ENCODE results near the gene GBA3.

GBA3 gene

DNA sequence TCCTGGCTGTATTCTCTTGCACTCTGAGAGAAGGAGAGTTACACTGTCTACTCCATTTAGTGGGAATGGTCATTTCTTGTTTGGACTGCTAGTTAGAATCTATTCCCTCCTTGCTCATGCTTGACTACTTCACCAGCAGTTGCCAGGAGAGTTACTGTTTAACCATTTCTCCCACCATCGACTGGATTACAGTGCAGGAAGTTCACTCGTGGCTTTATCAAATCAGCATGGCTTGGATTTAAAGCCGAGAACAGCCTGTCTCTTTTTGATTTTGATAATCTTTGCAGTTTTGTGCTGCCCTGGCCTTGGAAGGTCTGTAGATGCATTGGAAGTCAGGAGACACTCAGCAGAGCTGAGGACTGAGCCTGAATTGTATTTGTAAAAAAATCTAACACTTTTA, 3.2 kb downstream of the GBA3 start:
- no peak for DNase-seq (ENCODE audit: low read depth)

DNA sequence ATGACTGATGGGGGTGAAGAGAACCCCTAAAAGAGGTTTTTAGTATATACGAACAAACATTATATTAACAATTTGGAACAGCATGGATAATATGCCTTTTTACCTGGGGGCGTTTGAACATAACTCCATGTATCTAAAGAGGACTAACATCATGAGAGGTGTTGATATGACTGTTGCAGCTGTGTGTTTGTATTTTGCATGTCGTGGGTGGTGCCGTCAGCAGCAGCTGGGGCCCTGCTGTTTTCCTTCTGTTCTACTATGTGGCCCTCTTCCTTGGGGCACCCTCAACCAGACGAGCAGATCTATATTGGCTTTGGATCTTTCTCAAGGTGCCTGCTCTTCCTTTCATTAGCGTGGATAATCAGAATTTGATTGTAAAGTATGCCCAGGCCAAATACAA, 11.2 kb downstream of the GBA3 start:
- no peak for DNase-seq (ENCODE audit: low read depth)

DNA sequence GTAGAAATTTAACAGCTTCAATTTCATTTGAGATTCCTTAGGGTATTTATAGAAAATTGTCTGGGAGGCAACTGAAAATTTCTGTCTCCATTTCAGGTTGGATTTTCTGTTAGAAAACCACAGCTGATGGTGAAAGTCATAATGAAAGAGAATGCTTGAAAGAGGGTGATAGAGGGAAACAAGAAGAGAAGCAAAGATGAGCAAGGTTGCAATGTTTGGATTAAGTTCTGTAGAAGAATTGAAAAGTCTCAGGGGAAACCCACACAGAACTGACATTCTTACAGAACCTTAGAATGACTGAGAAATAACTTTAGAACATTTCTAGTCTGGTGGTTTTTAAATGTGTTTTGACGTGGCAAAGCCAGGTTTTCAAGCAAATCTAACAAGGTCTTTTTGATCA, 14.7 kb downstream of the GBA3 start:
- no peak for DNase-seq (ENCODE audit: low read depth)

DNA sequence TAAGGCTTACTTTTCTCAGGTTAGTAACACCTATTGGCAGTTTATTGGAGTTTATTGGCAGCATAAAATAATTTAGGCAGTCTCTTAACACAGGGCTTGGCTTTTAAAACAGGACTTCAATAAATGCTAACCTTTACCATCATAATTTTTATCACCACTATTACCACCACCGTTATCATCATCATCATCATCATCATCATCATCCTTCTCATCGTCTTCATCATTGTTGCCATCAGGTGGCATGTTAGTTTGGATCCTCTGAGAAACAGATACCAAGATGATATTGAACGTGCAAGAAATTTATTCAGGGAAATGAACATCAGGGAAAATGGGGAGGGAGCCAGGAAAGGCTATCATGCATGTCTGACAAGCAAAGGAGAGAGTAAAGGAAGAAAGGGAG, 16.2 kb downstream of the GBA3 start:
- DNase-seq (ENCODE audit: low read depth) = no peak

DNA sequence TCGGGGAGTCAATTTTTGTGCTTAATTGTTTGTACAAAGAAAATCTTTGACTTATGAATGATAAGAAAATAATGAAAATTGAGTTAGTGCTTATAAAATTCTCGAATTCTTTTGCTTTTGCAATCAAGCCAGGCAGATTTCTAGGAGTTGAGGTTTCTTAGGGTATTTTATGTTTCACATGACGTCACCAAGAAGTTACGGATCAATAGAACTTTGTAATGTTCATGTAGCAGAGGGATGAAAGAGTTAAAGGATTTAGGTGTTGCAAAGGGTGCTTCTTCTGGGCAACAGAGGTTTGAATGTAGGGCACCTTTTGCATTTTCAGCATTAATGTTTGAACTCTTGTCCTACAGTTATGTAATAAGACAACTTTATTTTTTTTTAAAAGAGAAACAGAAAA, 19.4 kb downstream of the GBA3 start:
- DNase-seq (ENCODE audit: low read depth) = no peak

DNA sequence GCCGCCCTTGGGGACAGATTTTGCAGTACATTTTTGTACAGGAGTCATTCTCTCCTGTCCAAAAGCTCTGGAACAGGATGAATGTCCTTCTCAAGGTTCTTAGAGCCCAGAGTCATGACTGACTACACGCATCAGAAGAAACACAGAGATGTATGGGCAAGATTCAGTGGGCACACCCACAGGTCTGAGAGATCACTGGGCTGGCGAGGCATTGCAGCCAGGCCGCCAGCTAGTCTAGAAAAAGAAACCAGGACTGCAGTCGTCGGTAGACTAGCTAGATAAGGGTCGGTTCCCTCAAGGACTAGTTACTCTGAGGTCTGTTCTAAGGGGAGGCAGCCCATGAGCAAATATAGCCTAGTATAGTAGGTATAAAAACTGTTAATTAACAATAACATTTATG, 19.8 kb downstream of the GBA3 start:
- DNase-seq (ENCODE audit: low read depth) = no peak

DNA sequence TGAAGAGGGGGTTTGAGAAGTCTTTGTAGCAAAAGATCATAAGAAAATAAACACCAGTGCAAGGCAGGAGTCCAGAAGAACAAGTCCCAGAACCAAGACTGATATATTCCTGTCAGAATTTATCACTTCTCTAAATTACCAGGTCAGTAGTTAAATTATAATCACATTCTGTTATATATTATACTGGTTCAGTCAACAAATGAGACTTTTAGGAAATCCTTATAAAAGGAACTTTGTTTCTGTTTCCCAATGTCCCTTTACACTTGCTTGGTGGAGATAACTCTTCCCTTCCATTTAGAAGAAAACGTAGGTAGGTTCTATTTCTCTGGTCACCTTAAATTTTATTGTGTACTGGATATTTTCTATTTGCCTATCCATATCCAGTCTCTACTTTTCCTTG, 21.1 kb downstream of the GBA3 start:
- DNase-seq (ENCODE audit: low read depth) = no peak

DNA sequence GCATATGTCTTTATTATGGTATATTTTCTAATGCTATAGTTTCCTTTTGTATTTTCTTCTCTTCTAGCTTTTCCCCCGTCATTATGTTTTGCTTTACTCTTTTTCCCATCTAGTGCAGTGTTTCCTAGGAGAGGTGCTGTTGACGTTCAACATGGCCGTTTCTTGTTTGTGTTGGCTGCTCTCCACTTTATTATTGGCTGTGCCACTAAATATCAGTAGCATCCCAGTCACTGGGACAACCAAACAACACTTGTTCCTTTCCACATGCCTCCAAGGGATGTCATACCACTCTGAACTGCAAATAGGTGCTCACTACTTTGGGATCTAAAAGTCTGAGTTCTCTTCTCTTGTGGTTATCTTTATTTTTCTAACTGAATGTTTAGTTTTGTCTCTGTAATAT, 26.5 kb downstream of the GBA3 start:
- DNase-seq (ENCODE audit: low read depth) = no peak

DNA sequence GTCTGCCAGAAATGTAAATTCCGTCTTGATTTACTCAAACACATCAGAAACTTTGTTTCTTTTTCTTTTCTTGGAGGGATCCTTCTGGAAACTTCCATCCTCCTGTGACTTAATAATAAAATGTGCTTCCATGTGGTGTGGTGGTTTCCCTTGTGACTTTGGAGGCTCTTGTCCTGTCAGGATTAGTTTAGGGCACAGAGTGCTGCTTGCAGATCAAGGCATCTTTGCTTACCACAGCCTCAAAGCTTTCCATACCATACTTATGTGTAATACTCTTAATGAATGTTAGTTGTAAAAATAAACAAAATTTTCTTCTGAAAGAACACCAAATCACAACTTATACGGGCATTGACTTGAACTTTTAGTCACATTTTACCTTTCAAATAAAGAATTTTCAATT, 27.4 kb downstream of the GBA3 start:
- DNase-seq (ENCODE audit: low read depth) = no peak

DNA sequence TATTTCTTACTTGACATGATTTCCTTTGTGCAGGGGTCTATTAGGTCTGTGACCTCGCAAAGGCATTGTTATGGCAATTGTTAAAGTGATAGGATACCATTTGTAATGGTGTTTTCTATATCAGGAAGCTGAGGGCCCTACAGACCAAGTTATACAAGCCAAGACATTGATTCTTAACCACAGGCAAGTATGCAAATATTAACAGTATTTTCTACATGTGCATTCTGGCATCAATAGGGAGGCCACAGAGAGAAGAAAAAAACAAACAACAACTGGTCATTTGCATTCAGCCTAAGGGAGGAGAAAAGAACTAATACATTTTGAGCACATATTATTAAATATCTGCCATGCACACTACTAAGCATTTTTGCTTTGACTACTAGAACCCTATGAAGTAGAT, 28.5 kb downstream of the GBA3 start:
- no peak for DNase-seq (ENCODE audit: low read depth)

DNA sequence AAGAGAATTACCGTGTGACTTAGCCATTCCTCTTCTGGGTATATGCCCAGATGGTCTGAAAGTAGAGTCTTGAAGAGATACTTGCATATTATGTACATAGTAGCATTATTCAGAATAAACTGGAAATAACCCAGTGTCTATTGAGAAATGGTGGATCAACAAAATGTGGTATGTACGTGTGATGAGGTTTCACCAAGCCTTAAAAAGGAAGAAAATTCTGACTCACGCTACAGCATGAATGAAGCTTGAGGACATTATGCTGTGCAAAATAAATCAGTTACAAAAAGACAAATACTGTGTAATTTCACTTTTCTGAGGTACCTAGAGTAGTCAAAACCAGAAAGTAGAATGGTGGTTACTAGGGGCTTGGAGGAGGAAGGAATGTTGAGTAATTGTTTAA, 37.3 kb downstream of the GBA3 start:
- no peak for DNase-seq (ENCODE audit: low read depth)

DNA sequence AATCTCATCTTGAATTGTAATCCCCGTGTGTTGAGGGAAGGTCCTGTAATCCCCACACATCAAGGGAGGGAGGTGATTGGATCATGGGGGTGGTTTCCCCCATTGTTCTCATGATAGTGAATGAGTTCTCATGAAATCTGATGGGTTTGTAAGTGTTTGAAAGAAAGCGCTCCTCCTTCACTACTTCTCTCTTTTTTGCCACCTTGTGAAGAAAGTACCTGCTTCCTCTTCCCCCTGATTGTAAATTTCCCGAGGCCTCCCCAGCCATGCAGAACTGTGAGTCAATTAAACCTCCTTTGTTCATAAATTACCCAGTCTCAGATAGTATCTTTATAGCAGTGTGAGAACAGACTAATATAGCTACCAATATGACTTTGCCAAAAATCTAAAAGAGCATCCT, 41.1 kb downstream of the GBA3 start:
- no peak for DNase-seq (ENCODE audit: low read depth)

DNA sequence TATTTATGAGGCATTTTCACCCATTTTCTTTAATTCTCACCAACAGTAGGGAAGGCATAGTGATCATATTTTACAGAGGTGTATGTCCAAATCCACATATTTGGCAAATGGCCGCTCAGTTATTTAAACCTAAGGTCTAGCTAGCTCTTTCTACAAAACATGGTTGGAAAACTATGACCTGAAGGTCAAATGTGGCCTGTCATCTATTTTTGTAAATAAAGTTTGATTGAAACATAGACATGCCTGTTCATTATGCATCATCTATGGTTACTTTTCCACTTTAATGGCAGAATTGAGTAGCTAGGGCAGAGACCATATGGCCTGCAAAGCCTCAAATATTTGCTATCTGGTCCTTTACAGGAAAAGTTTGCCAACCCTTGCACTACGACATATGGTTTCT, 44.2 kb downstream of the GBA3 start:
- no peak for DNase-seq (ENCODE audit: low read depth)

DNA sequence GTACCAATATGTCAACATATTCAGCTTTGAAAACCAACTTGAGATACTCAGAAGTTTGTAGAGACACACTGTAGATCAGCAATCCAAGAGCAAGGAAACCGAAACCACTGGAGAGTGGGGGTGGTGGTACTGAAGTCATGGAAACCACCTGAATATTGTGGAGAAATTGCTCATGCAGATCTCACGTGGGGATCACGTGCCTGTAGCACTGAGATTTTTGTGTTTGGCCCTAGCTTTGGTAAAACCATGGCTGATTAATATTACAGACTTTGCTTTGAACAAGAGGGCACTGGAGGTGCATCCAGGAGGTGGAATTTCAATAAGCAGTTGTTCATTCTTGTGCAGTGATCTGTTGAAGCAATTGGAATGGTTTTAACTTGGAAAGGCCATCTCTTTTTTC, 47.2 kb downstream of the GBA3 start:
- DNase-seq (ENCODE audit: low read depth) = no peak

DNA sequence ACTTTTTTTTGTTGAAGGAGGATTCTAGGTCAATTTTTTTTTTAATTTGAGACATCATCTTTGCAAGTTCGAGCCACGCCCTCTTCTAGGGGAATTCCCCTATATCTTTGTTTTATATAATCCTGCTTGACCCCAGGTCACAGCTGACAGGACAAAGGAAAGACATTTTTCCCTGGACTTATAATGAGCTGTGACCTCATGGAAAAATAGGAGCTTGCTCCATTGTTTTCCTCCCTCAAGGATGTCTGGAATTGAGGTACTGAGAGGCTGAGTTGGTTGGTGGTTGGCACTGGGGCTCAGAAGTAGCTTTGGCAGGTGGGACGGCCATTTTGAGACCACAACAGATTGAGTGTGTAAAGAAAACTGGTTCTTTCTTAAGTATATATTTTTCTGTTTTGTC, 49.0 kb downstream of the GBA3 start:
- DNase-seq (ENCODE audit: low read depth) = no peak

DNA sequence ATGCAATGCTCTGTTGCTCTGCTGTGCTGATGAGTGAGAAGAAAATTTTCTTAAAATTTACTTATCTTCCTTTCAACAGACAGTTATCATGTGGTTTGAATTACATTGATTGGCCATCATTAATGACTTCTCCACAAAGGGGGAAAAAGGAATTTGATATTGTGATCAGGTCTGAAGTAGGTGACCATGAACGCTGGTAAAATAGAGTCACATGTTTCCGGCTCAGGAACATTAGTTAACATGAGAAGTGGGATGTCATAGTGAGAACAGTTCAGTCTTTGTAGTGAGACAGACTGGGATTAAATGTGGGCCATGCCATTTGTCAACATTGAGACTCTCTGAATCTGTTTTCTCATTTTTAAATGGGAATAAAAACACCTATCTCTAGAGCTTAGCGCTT, 50.6 kb downstream of the GBA3 start:
- no peak for DNase-seq (ENCODE audit: low read depth)

DNA sequence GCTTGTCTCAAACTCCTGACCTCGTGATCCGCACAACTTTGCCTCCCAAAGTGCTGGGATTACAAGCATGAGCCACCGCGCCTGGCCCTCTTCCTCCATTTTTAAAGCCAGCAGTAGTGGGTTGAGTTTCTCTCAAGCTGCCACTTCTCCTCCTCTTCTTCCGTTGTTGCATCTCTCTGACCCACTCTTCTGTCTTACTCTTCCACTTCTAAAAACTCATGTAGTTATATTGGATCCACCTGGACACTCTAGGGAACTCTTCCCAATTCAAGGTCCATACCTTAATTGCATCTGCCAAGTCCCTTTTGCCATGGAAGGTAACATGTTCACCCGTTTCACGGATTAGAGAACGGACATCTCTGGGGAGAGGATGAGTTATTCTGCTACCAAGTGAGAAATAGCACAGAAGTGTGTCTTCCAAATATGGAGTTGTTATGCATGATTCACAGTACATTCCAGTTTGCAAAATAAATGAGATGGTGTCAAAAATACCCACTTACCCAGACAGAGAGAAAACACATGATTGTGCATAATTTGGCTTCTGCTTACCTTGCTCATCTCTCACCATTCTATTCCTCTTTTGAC, 51.8 kb downstream of the GBA3 start:
- DNase-seq (ENCODE audit: low read depth) = no peak

DNA sequence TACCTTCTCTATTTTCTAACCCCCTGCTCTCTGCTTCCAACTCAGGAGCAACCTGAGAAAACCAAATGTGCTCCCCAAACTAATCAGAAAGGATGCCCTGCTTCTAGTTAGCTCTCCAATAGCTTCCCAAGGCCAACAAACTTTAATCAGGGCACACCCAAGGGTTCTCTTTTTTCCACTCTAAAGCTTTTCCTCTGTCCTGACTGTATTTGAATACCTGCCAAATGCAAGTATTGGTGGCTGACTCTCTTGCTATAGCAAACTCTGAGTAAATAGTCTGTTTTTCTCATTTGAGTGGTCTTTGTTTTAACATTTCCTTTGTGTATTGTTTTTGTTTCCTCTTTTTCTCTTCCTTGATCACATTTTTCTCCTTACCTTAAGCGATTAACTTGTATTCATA, 52.5 kb downstream of the GBA3 start:
- no peak for DNase-seq (ENCODE audit: low read depth)

DNA sequence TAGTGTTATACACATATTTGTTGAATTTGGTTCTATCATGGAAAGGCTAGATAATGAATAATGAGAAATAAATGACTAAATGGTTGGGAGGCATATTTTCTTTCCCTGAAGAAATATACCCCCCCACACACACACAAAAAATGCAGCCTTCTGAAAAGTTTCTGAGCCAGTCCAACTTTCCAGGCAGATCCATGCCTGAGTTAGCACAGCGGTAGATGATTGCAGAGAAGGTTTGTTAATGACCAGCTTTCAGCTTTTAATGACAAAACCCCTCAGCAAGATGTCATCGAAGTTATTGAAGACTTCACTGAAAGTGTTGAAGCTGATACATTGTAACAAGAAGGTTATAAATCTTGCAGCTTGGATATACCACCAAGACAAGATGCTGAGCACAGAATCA, 61.4 kb downstream of the GBA3 start:
- no peak for DNase-seq (ENCODE audit: low read depth)

DNA sequence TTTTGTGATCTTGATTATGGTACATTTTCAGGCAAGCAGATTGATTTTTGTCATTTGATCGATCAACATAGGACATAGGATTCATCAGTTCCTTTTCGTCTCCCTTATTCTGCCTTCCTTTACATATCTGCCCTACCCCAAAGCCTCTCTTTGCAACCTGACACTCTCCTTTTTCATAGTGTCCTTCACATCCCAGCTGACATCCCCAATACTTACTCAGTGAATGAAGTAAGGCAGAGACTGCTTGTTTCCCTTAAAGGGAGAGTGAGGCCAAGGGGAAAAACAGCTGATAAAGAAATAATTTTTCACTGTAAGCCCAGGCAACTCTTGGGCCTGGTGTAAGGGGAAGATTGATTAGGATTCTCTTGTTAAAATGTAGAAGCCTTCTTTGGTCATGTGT, 69.8 kb downstream of the GBA3 start:
- DNase-seq (ENCODE audit: low read depth) = no peak

DNA sequence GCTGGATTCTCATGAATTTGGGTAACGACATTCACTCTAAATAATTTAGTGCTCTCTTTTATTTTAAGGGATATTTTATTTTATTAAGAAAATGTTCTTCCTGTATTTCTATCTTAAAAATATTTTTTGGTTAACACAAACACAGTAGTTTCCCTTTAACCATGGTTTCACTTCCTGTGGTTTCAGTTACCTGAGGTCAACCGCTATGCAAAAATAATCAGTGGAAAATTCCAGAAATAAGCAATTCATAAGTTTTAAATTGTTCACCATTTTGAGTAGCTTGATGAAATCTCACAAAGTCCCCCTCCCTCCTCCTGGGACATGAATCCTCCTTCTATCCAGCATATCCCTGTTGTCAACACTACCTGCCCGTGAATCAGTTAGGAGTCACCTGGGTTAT, 71.4 kb downstream of the GBA3 start:
- no peak for DNase-seq (ENCODE audit: low read depth)

DNA sequence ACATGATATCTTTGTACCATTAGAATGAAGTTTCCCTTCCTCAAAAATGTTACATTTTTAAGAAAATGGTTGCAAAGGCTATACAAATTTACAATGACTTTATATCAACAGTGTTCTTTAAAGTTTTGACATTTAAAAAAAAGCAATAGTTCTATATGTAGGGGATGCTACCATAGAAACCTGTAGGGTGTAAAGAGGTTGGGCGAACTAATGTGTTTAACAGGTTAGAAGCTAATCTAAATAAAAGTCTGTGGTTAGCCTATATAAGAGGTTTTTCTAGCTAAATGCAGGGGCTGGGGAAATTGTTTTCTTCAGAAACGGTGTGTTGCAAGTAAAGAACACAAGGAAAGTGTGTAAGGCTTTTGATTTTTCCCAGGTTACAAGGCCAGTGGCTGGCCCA, 73.3 kb downstream of the GBA3 start:
- no peak for DNase-seq (ENCODE audit: low read depth)

DNA sequence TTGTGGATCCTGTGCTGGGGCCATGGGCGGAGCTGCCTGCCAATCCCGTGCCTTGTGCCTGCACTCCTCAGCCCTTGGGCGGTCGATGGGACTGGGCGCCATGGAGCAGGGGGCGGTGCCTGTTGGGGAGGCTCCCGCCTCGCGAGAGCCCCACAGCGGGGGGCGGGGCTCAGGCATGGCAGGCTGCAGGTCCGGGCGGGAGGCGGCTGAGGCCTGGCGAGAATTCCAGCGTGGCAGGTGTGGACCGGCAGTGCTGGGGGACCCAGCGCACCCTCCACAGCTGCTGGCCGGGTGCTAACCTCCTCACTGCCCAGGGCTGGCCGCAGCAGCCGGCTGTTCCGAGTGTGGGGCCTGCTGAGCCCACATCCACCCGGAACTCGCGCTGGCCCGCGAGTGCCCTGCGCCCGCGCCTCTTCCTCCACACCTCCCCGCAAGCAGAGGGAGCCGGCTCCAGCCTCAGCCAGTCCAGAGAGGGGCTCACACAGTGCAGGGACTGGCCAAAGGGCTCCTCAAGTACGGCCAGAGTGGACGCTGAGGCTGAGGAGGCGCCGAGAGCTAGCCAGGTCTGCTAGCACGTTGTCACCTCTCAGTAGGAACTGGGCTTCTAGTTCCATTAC, 85.9 kb downstream of the GBA3 start:
- DNase-seq (ENCODE audit: low read depth) = no peak

DNA sequence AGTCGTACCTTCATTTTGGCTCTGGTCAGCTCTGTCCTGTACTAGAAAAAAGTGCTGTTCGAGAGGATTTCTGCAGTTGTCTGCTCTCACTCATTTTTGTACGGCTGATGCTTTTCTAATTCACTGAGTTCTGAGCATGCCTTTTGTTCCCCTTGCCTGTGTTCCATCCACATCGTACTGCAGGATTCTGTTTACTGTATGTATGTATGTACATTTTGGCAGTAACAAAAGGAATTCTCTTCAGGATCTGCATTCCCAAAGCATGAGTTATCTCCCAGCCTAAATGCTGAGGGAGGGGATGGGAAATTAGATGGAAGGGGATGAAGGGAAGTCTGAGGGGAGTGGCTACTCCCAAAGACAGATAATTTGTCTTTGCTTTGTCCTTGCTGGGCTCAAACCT, 87.6 kb downstream of the GBA3 start:
- DNase-seq (ENCODE audit: low read depth) = no peak

DNA sequence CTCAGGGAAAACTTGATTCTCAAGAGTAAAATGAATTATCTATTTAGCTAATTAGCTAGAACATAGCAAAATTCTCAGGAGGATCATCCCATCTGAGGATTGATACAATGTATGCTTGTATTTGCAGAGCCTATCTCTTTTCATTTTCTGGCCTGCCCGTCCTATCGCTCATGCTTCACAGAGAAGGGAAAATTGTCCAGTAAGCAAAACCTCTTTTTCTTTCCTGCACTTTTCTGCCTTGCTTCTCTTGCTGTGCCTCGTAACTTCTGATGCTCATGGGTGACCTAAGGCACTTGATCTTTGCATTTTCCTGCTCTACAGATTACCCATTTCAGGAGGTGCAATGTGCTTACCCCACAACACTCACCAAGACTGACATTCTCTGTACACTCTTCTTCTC, 88.1 kb downstream of the GBA3 start:
- DNase-seq (ENCODE audit: low read depth) = no peak
